ENCODE data around the gene MYL6.

MYL6 gene

DNA sequence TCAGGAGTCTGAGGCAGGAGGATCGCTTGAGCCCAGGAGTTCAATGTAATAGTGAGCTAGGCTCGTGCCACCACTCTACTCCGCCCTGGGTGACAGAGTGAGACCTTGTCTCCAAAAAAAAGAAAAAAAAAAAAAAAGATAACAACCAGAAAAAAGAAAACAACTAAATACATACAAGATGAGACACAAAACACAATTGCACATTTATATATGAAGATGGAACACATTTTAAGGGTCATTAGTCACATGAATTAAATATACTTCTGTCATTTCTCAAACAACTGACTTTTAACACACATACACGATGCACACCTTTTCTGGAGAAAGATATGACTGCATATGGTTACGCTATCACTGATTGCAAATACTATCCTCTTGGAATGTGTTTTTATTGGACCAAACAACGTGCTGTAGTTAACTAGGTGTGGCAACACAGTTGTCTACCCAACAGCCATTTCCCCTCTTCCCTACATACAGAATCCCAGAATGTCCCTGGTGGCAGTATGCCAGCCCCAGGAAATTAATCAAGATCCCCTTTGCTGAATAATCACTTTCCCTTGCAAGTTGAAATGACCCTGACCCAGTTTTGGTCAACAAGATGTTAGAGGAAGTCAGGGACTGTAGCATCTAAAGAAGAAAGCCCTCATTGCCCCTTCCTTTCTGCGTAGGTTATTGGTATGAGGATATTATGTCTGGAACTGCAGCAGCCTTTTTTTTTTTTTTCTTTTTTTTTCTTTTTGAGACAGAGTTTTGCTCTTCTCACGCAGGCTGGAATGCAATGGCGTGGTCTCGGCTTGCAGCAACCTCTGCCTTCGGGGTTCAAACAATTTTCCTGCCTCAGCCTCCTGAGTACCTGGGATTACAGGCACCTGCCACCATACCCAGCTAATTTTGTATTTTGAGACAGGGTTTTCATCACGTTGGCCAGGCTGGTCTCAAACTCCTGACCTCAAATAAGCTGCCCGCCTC is 11.4 kb upstream of the MYL6 start:
- no peak for TF ChIP-seq CTCF (IDR thresholded peaks at IDR 0.05; ENCODE audit: insufficient read depth, low read length, missing control alignments)

GRCh38 chr12:56150563-56150962 is 7.6 kb upstream of the MYL6 start:
- ChIA-PET POLR2A (interaction anchor here (0.7 kb wide), 1 partner anchor 33 kb away, joined by 4 read pairs; the partner anchor contains the start of gene ZC3H10), CTCF (interaction anchor here (0.6 to 1.3 kb wide), 3 partner anchors 22 to 138 kb away, joined by 3 to 7 read pairs (median 3); partner anchors contain the start of genes ESYT1 and SMARCC2)
- no peak for DNase-seq (ENCODE audit: low read depth, low spot score)
- TF ChIP-seq CTCF (IDR thresholded peaks at IDR 0.05; ENCODE audit: insufficient read depth, low read length, missing control alignments) = no peak
- no peak overlapping the region for H3K4me3 ChIP-seq (ENCODE audit: low read depth, low read length)

More for the DNA sequence above, 11.4 kb upstream of the MYL6 start:
- POLR2A ChIA-PET = interaction anchor here (0.6 to 0.8 kb wide), 2 partner anchors 19 to 50 kb away, joined by 3 read pairs; partner anchors contain the start of gene ESYT1
- H3K4me3 ChIP-seq (ENCODE audit: low read depth, low read length) = no peak overlapping the region
- CTCF ChIA-PET = no interaction called here
- DNase-seq (ENCODE audit: low read depth, low spot score) = no peak

- CTCF ChIA-PET = interaction anchor here (0.9 to 1.3 kb wide), 4 partner anchors 21 to 38 kb away, joined by 3 to 7 read pairs (median 4); partner anchors contain the start of genes ESYT1 and SMARCC2
- TF ChIP-seq CTCF (IDR thresholded peaks at IDR 0.05; ENCODE audit: insufficient read depth, low read length, missing control alignments) = peak; percentile 20
- DNase-seq (ENCODE audit: low read depth, low spot score) = no peak
- POLR2A ChIA-PET = interaction anchor here (0.7 to 1.4 kb wide), 3 partner anchors 11 to 24 kb away, joined by 3 to 5 read pairs (median 5); partner anchors contain the start of gene ESYT1
- peak overlapping the region; percentile 68 for H3K4me3 ChIP-seq (ENCODE audit: low read depth, low read length)
These were observed 6.5 kb upstream of the MYL6 start for GRCh38 chr12:56151672-56152131.

DNA sequence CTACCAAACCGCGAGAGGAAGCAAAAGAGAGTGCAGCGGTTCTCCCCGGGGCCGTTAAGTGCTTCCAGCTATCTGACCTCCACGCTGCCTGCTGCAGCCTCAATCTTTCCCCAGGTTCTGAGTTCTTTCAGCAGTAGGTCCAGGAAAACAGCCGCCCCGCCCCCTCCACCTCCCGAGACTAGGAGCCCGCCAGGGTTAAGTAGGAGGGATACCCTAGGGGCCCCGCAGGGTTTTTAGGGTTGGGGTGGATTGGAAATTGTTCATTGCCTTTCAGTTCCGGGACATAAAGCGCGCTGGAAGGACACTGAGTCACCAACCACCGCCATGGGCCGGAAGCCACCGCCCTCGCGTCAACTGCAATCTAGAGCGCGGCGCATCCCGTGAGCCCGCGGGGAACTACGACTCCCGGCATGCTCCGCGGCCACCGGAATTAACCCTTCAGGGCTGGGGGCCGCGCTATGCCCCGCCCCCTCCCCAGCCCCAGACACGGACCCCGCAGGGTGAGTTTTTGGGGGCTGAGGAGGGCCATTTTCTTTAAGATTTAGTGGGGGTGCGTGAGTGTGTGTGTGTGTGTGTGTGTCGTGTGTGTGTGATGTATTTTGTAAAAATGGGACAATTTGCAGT is 5.9 kb upstream of the MYL6 start, which contains the start of gene MYL6B:
MYL6B (plus strand) TSS at position 456 of the 624 bp plus-strand sequence. CDS start 1,332 bp downstream, outside the sequence.
- DNase-seq (ENCODE audit: low read depth, low spot score) = peak; percentile 31
- TF ChIP-seq CTCF (IDR thresholded peaks at IDR 0.05; ENCODE audit: insufficient read depth, low read length, missing control alignments) = no peak
- peak within 1 kb of the TSS; percentile 68 for H3K4me3 ChIP-seq (ENCODE audit: low read depth, low read length)
- CTCF ChIA-PET = interaction anchor here (0.9 to 1.3 kb wide), 4 partner anchors 22 to 37 kb away, joined by 3 to 7 read pairs (median 4); partner anchors contain the start of genes ESYT1 and SMARCC2
- POLR2A ChIA-PET = interaction anchor here (0.7 to 1.4 kb wide), 3 partner anchors 10 to 25 kb away, joined by 3 to 5 read pairs (median 5); partner anchors contain the start of gene ESYT1

DNA sequence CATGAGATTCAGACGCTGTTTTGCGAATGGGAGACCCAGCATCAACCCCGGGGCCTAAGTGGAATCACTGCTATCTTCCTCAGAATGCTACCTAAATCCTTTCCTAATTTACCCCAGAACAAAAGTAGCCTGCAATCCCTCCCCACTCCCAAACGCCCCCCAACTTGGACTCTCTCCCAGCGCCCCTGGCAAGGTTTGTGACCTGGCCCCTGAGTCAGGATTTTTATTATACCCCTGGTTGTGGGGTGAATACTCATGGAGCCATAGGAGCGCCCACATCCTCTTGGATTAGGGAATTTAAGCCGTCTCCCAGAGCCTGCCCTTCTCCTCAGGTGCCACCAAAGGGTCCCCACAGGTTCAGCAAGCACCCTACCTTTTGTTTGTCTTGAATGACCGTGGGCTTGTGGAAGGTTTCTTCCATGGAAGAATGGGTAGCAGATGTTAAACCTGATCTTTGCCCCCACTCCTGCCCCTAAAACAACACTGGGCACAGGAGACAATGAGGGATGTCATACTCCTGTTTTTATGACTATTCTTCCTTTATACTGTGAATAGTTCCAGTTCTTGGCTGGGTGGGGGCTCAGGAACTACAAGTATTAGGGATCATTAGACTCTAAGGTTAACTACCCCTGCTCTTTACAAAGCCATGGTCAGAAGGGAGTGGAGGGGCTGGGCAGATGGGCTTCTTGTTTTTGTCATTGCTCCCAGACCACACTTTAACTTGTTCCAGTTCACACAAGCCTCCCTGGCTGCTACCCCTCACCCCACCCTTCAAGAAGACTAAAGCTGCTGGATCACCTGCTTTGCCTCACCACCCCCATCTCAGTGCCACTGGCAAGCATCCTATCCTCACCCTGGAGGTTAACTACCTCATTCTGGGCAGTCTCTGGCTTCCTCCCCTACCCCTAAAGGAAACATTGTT is 5.1 kb upstream of the MYL6 start:
- no peak for TF ChIP-seq CTCF (IDR thresholded peaks at IDR 0.05; ENCODE audit: insufficient read depth, low read length, missing control alignments)
- ChIA-PET CTCF (interaction anchor here (1.0 kb wide), 1 partner anchor 9 kb away, joined by 4 read pairs; no protein-coding TSS in a partner anchor), POLR2A (no interaction called here)
- H3K4me3 ChIP-seq (ENCODE audit: low read depth, low read length) = peak overlapping the region; percentile 68
- no peak for DNase-seq (ENCODE audit: low read depth, low spot score)

Data from AG04449 (cell line).